ENCODE results near the gene DTX3.
"Not testable (repeated sequence)": the region's sequence is repeated elsewhere in the genome, so short reads cannot be mapped to it uniquely, and the experiment has no call there.

DTX3 gene, protein sequence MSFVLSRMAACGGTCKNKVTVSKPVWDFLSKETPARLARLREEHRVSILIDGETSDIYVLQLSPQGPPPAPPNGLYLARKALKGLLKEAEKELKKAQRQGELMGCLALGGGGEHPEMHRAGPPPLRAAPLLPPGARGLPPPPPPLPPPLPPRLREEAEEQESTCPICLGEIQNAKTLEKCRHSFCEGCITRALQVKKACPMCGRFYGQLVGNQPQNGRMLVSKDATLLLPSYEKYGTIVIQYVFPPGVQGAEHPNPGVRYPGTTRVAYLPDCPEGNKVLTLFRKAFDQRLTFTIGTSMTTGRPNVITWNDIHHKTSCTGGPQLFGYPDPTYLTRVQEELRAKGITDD

DNA sequence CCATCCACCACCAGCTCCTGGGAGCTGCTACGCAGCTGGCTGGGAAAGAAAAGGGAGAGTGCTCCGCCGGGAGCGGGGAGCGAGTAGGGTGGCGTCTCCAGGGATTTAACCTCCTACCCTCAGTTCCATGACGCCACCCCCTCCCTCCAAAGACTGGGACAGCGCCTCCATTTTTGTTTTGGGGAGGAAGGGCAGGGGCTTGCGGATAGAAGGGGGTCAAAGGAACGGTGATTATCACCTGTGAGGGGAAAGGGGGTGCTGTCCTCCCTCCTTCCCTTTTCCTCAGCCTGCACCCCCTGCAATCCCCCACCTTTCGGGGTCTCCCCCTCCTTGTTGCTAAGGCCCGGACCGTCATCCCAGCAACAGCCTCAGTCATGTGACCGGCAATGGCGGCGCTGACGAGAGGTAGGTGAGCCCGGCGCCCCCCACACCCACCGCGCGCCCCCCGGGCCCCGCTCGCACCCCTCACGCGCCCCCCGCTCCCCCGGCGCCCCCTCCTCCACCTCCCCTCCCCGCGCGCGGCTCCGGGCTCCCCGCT is at the start of gene DTX3:
DTX3 (plus strand) TSS at position 371 of the 538 bp plus-strand sequence. CDS start 1,694 bp downstream, outside the sequence.
- no peaks in the 10 kb centered on the region for H3K9me3 ChIP-seq
- TF ChIP-seq, protein P1, sequence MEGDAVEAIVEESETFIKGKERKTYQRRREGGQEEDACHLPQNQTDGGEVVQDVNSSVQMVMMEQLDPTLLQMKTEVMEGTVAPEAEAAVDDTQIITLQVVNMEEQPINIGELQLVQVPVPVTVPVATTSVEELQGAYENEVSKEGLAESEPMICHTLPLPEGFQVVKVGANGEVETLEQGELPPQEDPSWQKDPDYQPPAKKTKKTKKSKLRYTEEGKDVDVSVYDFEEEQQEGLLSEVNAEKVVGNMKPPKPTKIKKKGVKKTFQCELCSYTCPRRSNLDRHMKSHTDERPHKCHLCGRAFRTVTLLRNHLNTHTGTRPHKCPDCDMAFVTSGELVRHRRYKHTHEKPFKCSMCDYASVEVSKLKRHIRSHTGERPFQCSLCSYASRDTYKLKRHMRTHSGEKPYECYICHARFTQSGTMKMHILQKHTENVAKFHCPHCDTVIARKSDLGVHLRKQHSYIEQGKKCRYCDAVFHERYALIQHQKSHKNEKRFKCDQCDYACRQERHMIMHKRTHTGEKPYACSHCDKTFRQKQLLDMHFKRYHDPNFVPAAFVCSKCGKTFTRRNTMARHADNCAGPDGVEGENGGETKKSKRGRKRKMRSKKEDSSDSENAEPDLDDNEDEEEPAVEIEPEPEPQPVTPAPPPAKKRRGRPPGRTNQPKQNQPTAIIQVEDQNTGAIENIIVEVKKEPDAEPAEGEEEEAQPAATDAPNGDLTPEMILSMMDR (IDR thresholded peaks at IDR 0.05) = no peak

DNA sequence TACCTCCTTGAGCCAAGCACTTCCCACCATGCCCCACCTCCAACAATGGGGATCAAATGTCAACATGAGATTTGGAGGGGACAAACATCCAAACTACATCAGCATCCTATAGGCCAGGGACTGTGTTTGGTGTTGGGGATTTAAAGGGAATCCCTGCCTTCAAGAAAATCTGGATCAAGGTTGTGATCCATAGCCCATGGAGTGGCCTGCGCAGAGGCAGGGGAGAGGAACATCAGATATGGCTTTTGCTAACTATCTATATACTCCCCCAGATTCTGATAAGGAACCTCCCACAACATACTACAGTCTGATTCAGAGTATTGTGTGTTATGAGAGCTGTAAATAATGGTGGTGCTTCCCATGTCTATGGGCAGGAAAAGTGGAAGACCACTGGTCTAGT is 49.7 kb upstream of the DTX3 start:
- Histone ChIP-seq H3K4me3 (ENCODE audit: low read depth in 1 of 2, low read length in 1 of 2) (no peak overlapping the region), H3K27me3 (peaks cover 63% of the 10 kb centered on the region), H3K36me3 (no peaks in the 10 kb centered on the region), H3K9me3 (no peaks in the 10 kb centered on the region), H3K4me1 (ENCODE audit: control insufficient read depth in 1 of 2, insufficient read depth in 1 of 2, low read depth in 1 of 2, low read length in 1 of 2) (peaks cover 4 to 5% of the 10 kb centered on the region in 2 experiments), H3K27ac (no peak overlapping the region)
- TF ChIP-seq, protein P1 (IDR thresholded peaks at IDR 0.05) = no peak

More for the DNA sequence above, at the start of gene DTX3:
- Histone ChIP-seq H3K4me1 (ENCODE audit: control insufficient read depth in 1 of 2, insufficient read depth in 1 of 2, low read depth in 1 of 2, low read length in 1 of 2) (peaks cover 0 to 9% of the 10 kb centered on the region in 2 experiments), H3K27ac (no peak within 1 kb of the TSS), H3K4me3 (ENCODE audit: low read depth in 1 of 2, low read length in 1 of 2) (peak within 1 kb of the TSS in 1 of 2 experiments; percentile 29), H3K36me3 (peaks cover 35% of the 10 kb centered on the region), H3K27me3 (peaks cover 62% of the 10 kb centered on the region)

DNA sequence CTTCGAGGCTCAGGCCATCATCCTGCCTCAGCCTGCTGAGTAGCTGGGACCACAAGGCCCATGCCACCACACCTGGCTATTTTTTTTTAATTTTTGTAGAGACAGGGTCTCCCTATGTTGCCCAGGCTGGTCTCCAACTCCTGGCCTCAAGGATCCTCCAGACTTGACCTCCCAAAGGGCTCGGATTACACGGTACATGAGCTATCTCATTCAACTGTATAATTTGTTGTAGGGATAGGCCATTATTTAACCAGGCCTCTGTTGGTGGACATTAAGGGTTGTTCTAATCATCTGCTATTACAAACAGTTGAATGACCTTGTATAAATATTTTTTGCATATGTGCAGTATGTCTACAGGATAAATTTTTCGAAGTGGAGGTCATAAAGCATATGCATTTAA is 45.8 kb upstream of the DTX3 start:
- Histone ChIP-seq H3K27ac (no peak overlapping the region), H3K36me3 (no peaks in the 10 kb centered on the region), H3K9me3 (no peaks in the 10 kb centered on the region), H3K4me3 (ENCODE audit: low read depth in 1 of 2, low read length in 1 of 2) (no peak overlapping the region), H3K4me1 (ENCODE audit: control insufficient read depth in 1 of 2, insufficient read depth in 1 of 2, low read depth in 1 of 2, low read length in 1 of 2) (no peaks in the 10 kb centered on the region), H3K27me3 (peaks cover 61% of the 10 kb centered on the region)
- TF ChIP-seq, protein P1 (IDR thresholded peaks at IDR 0.05) = no peak

DNA sequence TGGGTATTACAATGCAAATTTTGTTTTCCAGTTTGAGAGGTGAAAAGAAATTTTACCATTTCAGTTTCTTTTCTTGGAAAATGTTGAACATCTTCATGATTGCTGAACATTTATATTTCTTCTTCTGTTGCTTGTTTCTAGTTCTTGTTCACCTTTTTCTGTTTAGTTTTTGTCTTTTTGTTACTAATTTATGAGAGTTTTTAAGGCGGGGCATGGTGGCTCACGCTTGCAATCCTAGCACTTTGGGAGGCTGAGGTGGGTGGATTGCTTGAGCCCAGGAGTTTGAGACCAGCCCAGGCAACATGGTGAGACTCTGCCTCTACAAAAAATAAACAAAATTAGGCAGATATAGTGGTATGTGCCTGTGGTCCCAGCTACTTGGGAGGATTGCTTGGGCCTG is 44.1 kb upstream of the DTX3 start:
- Histone ChIP-seq H3K4me1 (ENCODE audit: control insufficient read depth in 1 of 2, insufficient read depth in 1 of 2, low read depth in 1 of 2, low read length in 1 of 2) (no peaks in the 10 kb centered on the region), H3K36me3 (no peaks in the 10 kb centered on the region), H3K27me3 (peaks cover 65% of the 10 kb centered on the region), H3K27ac (no peak overlapping the region), H3K9me3 (no peaks in the 10 kb centered on the region), H3K4me3 (ENCODE audit: low read depth in 1 of 2, low read length in 1 of 2) (no peak overlapping the region)
- TF ChIP-seq, protein P1 (IDR thresholded peaks at IDR 0.05) = no peak

DNA sequence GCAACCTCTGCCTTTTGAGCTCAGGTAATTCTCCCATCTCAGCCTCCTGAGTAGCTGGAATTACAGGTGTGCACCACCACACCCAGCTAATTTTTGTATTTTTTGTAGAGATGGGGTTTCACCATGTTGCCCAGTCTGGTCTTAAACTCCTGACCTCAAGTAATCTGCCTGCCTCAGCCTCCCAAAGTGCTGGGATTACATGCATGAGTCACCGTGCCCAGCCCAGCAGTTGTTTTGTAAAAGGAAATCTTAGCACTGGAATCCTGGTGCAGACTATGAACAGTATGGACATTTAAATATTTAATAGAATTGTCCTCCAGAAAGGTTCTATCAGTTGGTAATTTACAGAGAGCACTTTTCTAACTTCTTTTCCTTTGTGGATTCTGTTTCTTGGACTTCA is 43.5 kb upstream of the DTX3 start:
- not testable (repeated sequence) for H3K36me3 ChIP-seq; H3K4me1 ChIP-seq (ENCODE audit: control insufficient read depth in 1 of 2, insufficient read depth in 1 of 2, low read depth in 1 of 2, low read length in 1 of 2); H3K4me3 ChIP-seq (ENCODE audit: low read depth in 1 of 2, low read length in 1 of 2); H3K27ac ChIP-seq; H3K9me3 ChIP-seq
- peaks cover 65% of the 10 kb centered on the region for H3K27me3 ChIP-seq

DNA sequence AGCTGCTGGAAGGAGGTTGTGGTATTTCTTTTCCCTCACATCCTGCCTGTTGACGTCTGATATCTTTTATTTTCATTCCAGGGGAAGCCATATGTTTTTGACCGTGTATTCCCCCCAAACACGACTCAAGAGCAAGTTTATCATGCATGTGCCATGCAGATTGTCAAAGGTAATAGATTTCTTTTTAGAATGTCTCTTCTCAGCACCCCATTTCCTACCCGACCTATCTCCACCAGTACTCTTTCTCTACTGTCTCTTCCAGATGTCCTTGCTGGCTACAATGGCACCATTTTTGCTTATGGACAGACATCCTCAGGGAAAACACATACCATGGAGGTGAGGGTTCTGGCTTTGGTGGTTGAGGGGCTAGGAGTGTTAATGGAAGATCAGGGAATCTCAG is 41.3 kb upstream of the DTX3 start:
- no peaks in the 10 kb centered on the region for H3K4me1 ChIP-seq (ENCODE audit: control insufficient read depth in 1 of 2, insufficient read depth in 1 of 2, low read depth in 1 of 2, low read length in 1 of 2)
- peaks cover 56% of the 10 kb centered on the region for H3K27me3 ChIP-seq
- no peaks in the 10 kb centered on the region for H3K36me3 ChIP-seq
- no peak overlapping the region for H3K27ac ChIP-seq
- TF ChIP-seq, protein P1 (IDR thresholded peaks at IDR 0.05) = no peak
- H3K9me3 ChIP-seq = no peaks in the 10 kb centered on the region
- H3K4me3 ChIP-seq (ENCODE audit: low read depth in 1 of 2, low read length in 1 of 2) = no peak overlapping the region
